Endothelial cell of umbilical vein (primary cell): ENCODE results near the gene GRK6. TPM values are rescaled to one million over a fixed set of nuclear protein-coding genes. Genes with fewer than 3 reads are reported as not detected.

Source experiments
- BruUV-seq: library from RNA; stranded (reverse); fragments of 400-500 nt; replicated peaks from 2 replicates; lab custom pipeline; 2021; lab: Mats Ljungman, UMichigan
- CTCF ChIA-PET: fragments of 300-600, 350-600 bp; sonication (Branson Sonifier 250); formaldehyde crosslinking; loops from one replicate; lab custom pipeline; 2021; ENCODE audit warnings: antibody characterized with exemption, inconsistent platforms; lab: Charles Lee
- POLR2A ChIA-PET: fragments of 300-600, 350-600 bp; sonication (Branson Sonifier 250); formaldehyde crosslinking; loops from one replicate; lab custom pipeline; 2021; ENCODE audit warnings: antibody characterized with exemption, inconsistent platforms; lab: Charles Lee
- DNase-seq: peaks from one replicate; pipeline ENCODE4 v3.0.0-alpha.2; 2011; ENCODE audit warnings: low read depth, low spot score
- FAIRE-seq: peaks from 2 replicates; lab custom pipeline; 2011; peaks lifted over from hg19 to GRCh38; lab: Jason Lieb, UNC
- H2AFZ ChIP-seq: 2 replicates; pipeline ENCODE4 v1.6.0; 2012; ENCODE audit warnings: low read depth, low read length, control low read depth, inconsistent platforms
- H3K27ac ChIP-seq: 2 replicates; pipeline ENCODE4 v1.5.1; 2011; ENCODE audit warnings: low read depth, mild to moderate bottlenecking, control low read depth, low read length, moderate library complexity; ENCODE audit not compliant: insufficient read depth
- H3K27me3 ChIP-seq, 2 experiments: 2 replicates each; pipeline versions ENCODE4 v1.6.0 to v1.6.1; 2011; ENCODE audit warnings: low read length in 2 of 2, mixed read lengths in 1 of 2; ENCODE audit not compliant: control insufficient read depth in 2 of 2, insufficient read depth in 2 of 2
- H3K36me3 ChIP-seq, 2 experiments: 2 replicates in 1 of 2; 3 replicates in 1 of 2; pipeline ENCODE4 v1.5.1; 2011; ENCODE audit warnings: low read length in 2 of 2, mild to moderate bottlenecking in 1 of 2, moderate library complexity in 1 of 2; ENCODE audit not compliant: control insufficient read depth in 2 of 2, insufficient read depth in 2 of 2; ENCODE audit errors: extremely low read depth in 1 of 2
- H3K4me1 ChIP-seq: 3 replicates; pipeline ENCODE4 v1.5.1; 2011; ENCODE audit warnings: mild to moderate bottlenecking, low read length; ENCODE audit not compliant: control insufficient read depth, insufficient read depth; ENCODE audit errors: extremely low read depth
- H3K4me2 ChIP-seq: 2 replicates; pipeline ENCODE4 v1.6.1; 2011; ENCODE audit warnings: low read length, control low read depth, mixed read lengths; ENCODE audit not compliant: insufficient read depth
- H3K4me3 ChIP-seq, 3 experiments: fragments of 200-600 bp in 1 of 3; sonication (generic), shearing (Covaris generic) in 1 of 3; replicated peaks in 1 of 3; 2 replicates each; pipeline ENCODE4 v1.5.1; 2011 to 2016; ENCODE audit warnings: control low read depth in 3 of 3, low read length in 3 of 3, mild to moderate bottlenecking in 2 of 3, inconsistent platforms in 1 of 3, low read depth in 1 of 3, moderate library complexity in 1 of 3; ENCODE audit not compliant: insufficient read depth in 1 of 3
- H3K79me2 ChIP-seq: 2 replicates; pipeline ENCODE4 v1.6.0; 2012; ENCODE audit warnings: low read length, inconsistent platforms; ENCODE audit not compliant: control insufficient read depth, insufficient read depth
- H3K9ac ChIP-seq: replicated peaks from 2 replicates; pipeline ENCODE3; 2011; ENCODE audit warnings: low read length, control low read depth; ENCODE audit not compliant: insufficient read depth; ENCODE audit errors: extremely low read depth
- H3K9me1 ChIP-seq: replicated peaks from 3 replicates; pipeline ENCODE4 v1.6.0; 2011; ENCODE audit warnings: mild to moderate bottlenecking, low read length; ENCODE audit not compliant: control insufficient read depth, insufficient read depth; ENCODE audit errors: extremely low read depth
- H3K9me3 ChIP-seq: replicated peaks from 2 replicates; pipeline ENCODE4 v1.5.1; 2012; ENCODE audit warnings: low read length, inconsistent platforms; ENCODE audit not compliant: control insufficient read depth, insufficient read depth
- H4K20me1 ChIP-seq: replicated peaks from 2 replicates; pipeline ENCODE3; 2011; ENCODE audit warnings: mild to moderate bottlenecking, low read length; ENCODE audit not compliant: control insufficient read depth, insufficient read depth; ENCODE audit errors: extremely low read depth
- EZH2 ChIP-seq: IDR thresholded peaks from 2 replicates; pipeline ENCODE4 v1.6.1; 2012; ENCODE audit warnings: borderline replicate concordance, low read depth, mild to moderate bottlenecking, moderate library complexity, low read length, inconsistent platforms; ENCODE audit not compliant: severe bottlenecking
- FOS ChIP-seq: IDR thresholded peaks from 2 replicates; pipeline ENCODE4 v1.6.1; 2011; ENCODE audit warnings: mild to moderate bottlenecking, low read length, moderate library complexity, borderline replicate concordance; ENCODE audit not compliant: insufficient read depth
- GATA2 ChIP-seq: IDR thresholded peaks from 2 replicates; pipeline ENCODE4 v1.7.0; 2011; ENCODE audit warnings: low read depth, mild to moderate bottlenecking, moderate library complexity, mixed read lengths, low read length; ENCODE audit not compliant: insufficient read length, insufficient read depth
- JUN ChIP-seq: IDR thresholded peaks from 2 replicates; pipeline ENCODE4 v1.6.1; 2011; ENCODE audit warnings: borderline replicate concordance, low read depth; ENCODE audit not compliant: insufficient read length, insufficient read depth
- MYC ChIP-seq: IDR thresholded peaks from one replicate; pipeline ENCODE4 v1.6.1; 2011; ENCODE audit warnings: mild to moderate bottlenecking, low read depth, low read length
- POLR2A ChIP-seq: IDR thresholded peaks from 2 replicates; pipeline ENCODE4 v1.6.1; 2012; ENCODE audit warnings: low read depth, mild to moderate bottlenecking, control low read depth, low read length
- POLR2AphosphoS5 ChIP-seq: IDR thresholded peaks from 2 replicates; pipeline ENCODE4 v1.6.1; 2012; ENCODE audit warnings: low read depth, mild to moderate bottlenecking, control low read depth, low read length, moderate library complexity; ENCODE audit not compliant: insufficient read depth
- dilution Hi-C: fragments of 300-500 bp; cut with MboI; formaldehyde crosslinking; loops from one replicate; pipeline ENCODE4 v1.15.0; 2019; ENCODE audit warnings: low sequenced_read_pairs; ENCODE audit not compliant: extremely low pct_ligation_motif_present
- intact Hi-C: fragments of 100-400 bp; cut with micrococcal nuclease; formaldehyde crosslinking; loops from one replicate; pipeline ENCODE4 v1.10.0; 2022
- polyA plus RNA-seq, 4 experiments: library from polyadenylated mRNA; depleted of rRNA in 3 of 4; stranded (reverse) in 3 of 4; unstranded in 1 of 4; fragments of >200 nt; gene quantifications; 2 replicates each; pipeline versions ENCODE4 v1.2.1 to v1.2.3, GENCODE V29; 2011 to 2012; ENCODE audit warnings: missing spikeins in 1 of 4
- total RNA-seq: library from RNA; stranded (reverse); gene quantifications from 2 replicates; pipeline ENCODE4 v1.2.3, GENCODE V29; 2021
- TF ChIP-seq, protein P1 (sequence below): IDR thresholded peaks from 2 replicates; pipeline ENCODE4 v1.6.1; 2011; ENCODE audit not compliant: insufficient read depth, insufficient read length
- TF ChIP-seq, protein P2 (sequence below), 2 donors: IDR thresholded peaks; 1 replicate in 1 of 2; 2 replicates in 1 of 2; pipeline ENCODE4 v1.5.1; 2011; ENCODE audit warnings: low read length in 2 of 2, mild to moderate bottlenecking in 2 of 2, moderate library complexity in 2 of 2, control low read depth in 1 of 2, inconsistent platforms in 1 of 2, low read depth in 1 of 2; ENCODE audit not compliant: insufficient read depth in 1 of 2; ENCODE audit errors: extremely low read depth in 1 of 2

Gene GRK6
- total and polyA plus RNA-seq, 2 donors (not counting 3 experiments of a cell fraction or from before 2014, with no cell fraction given), result 28.9 to 36.4 TPM

DNA sequence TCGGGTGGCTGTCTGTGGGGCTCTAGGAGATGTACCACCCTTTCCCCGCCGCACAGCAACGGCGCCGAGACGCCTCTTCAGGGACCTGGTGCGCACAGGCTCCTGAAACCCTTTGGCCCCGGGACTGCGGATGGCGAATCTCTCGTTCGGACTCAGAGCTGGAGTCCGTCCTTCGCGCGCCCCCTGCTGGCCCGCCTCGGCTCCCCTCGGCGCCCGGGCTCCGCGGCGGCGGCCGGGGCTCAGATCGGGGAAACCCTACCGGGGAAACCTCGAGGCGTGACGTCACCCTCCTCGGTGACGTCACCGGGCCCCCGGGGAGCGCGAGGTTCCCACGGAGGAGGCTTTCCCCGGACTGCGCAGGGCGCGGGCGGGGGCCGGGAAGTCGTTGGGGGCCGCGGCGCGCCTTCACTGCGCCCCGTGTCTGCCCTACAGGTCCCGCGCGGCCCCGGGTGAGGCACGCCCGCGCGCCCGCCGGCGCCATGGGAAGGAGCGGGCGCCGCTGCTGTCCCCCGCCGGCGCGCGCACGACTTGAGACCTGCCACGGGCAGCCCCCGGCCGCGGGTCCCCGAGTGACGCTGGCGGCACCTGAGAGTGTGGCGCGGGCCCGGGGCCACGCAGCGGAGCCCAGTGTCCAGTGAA, 28.0 kb downstream of the GRK6 start:
- ChIA-PET POLR2A (interaction anchor here (0.7 to 2.5 kb wide), 3 partner anchors 8 to 64 kb away, joined by 3 to 12 read pairs (median 7); partner anchors contain the start of gene PRR7), CTCF (interaction anchor here (0.8 to 13.5 kb wide), 31 partner anchors 8 to 1725 kb away, joined by 3 to 288 read pairs (median 6); partner anchors contain the start of genes DBN1, F12, GRK6 and PDLIM7)
- H3K9me1 ChIP-seq, result no peaks in the 10 kb centered on the region
- DNase-seq (peak; percentile 92), FAIRE-seq (peak; percentile 86)
- dilution Hi-C loops, result no loop called here
- TF ChIP-seq, protein P1, sequence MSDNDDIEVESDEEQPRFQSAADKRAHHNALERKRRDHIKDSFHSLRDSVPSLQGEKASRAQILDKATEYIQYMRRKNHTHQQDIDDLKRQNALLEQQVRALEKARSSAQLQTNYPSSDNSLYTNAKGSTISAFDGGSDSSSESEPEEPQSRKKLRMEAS, result no peak
- TF ChIP-seq MYC (no peak), EZH2 (no peak), POLR2AphosphoS5 (peak; percentile 84), FOS (peak; percentile 53), GATA2 (no peak), POLR2A (peak; percentile 59), JUN (peak; percentile 75)
- TF ChIP-seq, protein P2, sequence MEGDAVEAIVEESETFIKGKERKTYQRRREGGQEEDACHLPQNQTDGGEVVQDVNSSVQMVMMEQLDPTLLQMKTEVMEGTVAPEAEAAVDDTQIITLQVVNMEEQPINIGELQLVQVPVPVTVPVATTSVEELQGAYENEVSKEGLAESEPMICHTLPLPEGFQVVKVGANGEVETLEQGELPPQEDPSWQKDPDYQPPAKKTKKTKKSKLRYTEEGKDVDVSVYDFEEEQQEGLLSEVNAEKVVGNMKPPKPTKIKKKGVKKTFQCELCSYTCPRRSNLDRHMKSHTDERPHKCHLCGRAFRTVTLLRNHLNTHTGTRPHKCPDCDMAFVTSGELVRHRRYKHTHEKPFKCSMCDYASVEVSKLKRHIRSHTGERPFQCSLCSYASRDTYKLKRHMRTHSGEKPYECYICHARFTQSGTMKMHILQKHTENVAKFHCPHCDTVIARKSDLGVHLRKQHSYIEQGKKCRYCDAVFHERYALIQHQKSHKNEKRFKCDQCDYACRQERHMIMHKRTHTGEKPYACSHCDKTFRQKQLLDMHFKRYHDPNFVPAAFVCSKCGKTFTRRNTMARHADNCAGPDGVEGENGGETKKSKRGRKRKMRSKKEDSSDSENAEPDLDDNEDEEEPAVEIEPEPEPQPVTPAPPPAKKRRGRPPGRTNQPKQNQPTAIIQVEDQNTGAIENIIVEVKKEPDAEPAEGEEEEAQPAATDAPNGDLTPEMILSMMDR (IDR thresholded peaks at IDR 0.05; ENCODE audit: extremely low read depth in 1 of 2, insufficient read depth in 1 of 2, low read depth in 1 of 2, low read length in 2 of 2), result peak; percentile 83 to 99
- no peaks in the 10 kb centered on the region for H3K27me3 ChIP-seq
- peaks cover 7 to 23% of the 10 kb centered on the region in 2 experiments for H3K36me3 ChIP-seq
- intact Hi-C loops, result loop anchor here (1.0 to 2.0 kb wide), 7 partner anchors 8 to 340 kb away; partner anchors contain the start of genes GRK6 and PRR7
- H3K4me1 ChIP-seq, result peaks cover 28% of the 10 kb centered on the region
- H3K9ac ChIP-seq, result peak overlapping the region; percentile 80
- H3K4me2 ChIP-seq, result peak overlapping the region; percentile 61
- no TSS peak for BruUV-seq
- peak overlapping the region; percentile 6 to 38 (median 21) for H3K4me3 ChIP-seq
- peak overlapping the region; percentile 77 for H3K27ac ChIP-seq
- H3K9me3 ChIP-seq, result no peaks in the 10 kb centered on the region
- H4K20me1 ChIP-seq, result no peaks in the 10 kb centered on the region
- H3K79me2 ChIP-seq, result no peaks in the 10 kb centered on the region
- peak overlapping the region; percentile 23 for H2AFZ ChIP-seq
